ENCODE measurements around the gene RFFL. TPM values are rescaled to one million over a fixed set of nuclear protein-coding genes. Genes with fewer than 3 reads are reported as not detected.

The RFFL gene
- 42.4 to 54.1 TPM (median 52.2 TPM) in 5 replicates for total RNA-seq (2022; extraction: Qiagen RNA extraction)

GRCh38 chr17:35063514-35064223, at the start of gene RFFL:
Gene RFFL (minus strand): TSS chr17:35063707. CDS start chr17:35026553, 37,154 bp downstream.

GRCh38 chr17:34980353-34980680, 83.2 kb downstream of the RFFL start, which contains the start of gene LIG3:
Gene LIG3 (plus strand): TSS chr17:34980512. CDS start chr17:34983006, 2,494 bp downstream.

GRCh38 chr17:34961093-34961911, 102.2 kb downstream of the RFFL start, which contains the start of the genes CCT6B and ZNF830:
Gene CCT6B (minus strand): TSS chr17:34961460. CDS start chr17:34961393, 67 bp downstream.
Gene ZNF830 (plus strand): TSS chr17:34961540. CDS start chr17:34961567, 27 bp downstream.

Other genes starting within 250 kb of the RFFL start
- gene CCT6B, start 102.2 kb downstream of the RFFL start, total RNA-seq (2022; extraction: Qiagen RNA extraction): 1.1 to 2.3 TPM (median 1.5 TPM) in 5 replicates
- gene ZNF830, start 102.2 kb downstream of the RFFL start, total RNA-seq (2022; extraction: Qiagen RNA extraction): 13.5 to 17.7 TPM (median 13.9 TPM) in 5 replicates
- 14.1 to 23.5 TPM (median 17.2 TPM) in 5 replicates for gene LIG3, start 83.2 kb downstream of the RFFL start, total RNA-seq (2022; extraction: Qiagen RNA extraction)
- 26.6 to 31.1 TPM (median 30.1 TPM) in 5 replicates for gene RAD51D, start 56.2 kb upstream of the RFFL start, total RNA-seq (2022; extraction: Qiagen RNA extraction)
- gene FNDC8, start 57.9 kb upstream of the RFFL start, total RNA-seq (2022; extraction: Qiagen RNA extraction): 0.06 to 0.16 TPM (median 0.08 TPM) in 5 replicates
- 34.2 to 36.1 TPM (median 35.4 TPM) in 5 replicates for gene NLE1, start 78.6 kb upstream of the RFFL start, total RNA-seq (2022; extraction: Qiagen RNA extraction)
- gene UNC45B, start 84.1 kb upstream of the RFFL start, total RNA-seq (2022; extraction: Qiagen RNA extraction): not detected in 5 replicates
- gene SLC35G3, start 130.7 kb upstream of the RFFL start, total RNA-seq (2022; extraction: Qiagen RNA extraction): not detected in 5 replicates
- 2.5 to 3.3 TPM (median 3.2 TPM) in 5 replicates for gene SLFN5, start 179.4 kb upstream of the RFFL start, total RNA-seq (2022; extraction: Qiagen RNA extraction)